Measurements from ENCODE around the gene MRPL10.

- TF ChIP-seq, protein P1, sequence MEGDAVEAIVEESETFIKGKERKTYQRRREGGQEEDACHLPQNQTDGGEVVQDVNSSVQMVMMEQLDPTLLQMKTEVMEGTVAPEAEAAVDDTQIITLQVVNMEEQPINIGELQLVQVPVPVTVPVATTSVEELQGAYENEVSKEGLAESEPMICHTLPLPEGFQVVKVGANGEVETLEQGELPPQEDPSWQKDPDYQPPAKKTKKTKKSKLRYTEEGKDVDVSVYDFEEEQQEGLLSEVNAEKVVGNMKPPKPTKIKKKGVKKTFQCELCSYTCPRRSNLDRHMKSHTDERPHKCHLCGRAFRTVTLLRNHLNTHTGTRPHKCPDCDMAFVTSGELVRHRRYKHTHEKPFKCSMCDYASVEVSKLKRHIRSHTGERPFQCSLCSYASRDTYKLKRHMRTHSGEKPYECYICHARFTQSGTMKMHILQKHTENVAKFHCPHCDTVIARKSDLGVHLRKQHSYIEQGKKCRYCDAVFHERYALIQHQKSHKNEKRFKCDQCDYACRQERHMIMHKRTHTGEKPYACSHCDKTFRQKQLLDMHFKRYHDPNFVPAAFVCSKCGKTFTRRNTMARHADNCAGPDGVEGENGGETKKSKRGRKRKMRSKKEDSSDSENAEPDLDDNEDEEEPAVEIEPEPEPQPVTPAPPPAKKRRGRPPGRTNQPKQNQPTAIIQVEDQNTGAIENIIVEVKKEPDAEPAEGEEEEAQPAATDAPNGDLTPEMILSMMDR (IDR thresholded peaks at IDR 0.05 in 2 of 3, conservative IDR thresholded peaks at IDR 0.05 in 1 of 3; ENCODE audit: borderline replicate concordance in 1 of 3, insufficient read depth in 1 of 3, low read depth in 2 of 3, low read length in 2 of 3) = no peak
- TF ChIP-seq RAD21 (IDR thresholded peaks at IDR 0.05; ENCODE audit: low read depth) = no peak
Measured at GRCh38 chr17:47841488-47842291, 10.3 kb upstream of the MRPL10 start.

All from HCT116 (cell line).